Measurements from ENCODE around the gene IL20.

IL20 gene

DNA sequence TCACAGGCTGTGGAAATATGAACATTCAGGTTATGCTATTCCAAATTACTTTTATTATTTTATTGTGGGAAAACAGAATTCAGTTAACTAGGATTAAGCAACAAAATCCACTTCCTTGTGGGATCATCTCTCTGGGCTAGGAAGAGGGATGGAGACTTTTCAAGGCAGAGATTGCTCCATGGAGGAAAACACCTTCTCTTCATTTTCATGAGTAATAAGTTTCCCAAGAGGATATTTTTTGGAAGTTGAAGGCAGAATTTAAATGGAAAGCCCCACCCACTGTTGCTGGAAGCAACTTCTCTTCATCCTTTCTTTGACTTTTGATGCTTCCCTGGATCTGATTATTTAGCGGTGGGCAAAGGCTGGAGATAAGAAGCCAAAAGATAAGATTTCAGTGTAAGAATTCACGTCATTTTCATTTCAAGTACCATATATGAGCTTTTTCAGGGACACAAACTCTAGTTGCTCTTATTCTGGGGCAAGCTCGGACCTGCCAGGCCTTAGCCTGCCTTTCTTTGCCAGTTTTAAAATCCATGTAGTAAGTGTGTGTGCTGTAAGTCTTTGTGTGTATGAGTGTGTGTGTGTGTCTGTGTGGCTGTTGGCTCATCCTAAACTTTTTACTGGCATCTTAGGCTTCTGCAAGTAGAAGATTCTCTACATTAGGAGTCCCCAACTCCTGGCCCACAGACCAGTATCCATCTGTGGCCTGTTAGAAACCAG lies 20.1 kb downstream of the IL20 start:
- TF ChIP-seq POLR2AphosphoS5 (IDR thresholded peaks at IDR 0.05; ENCODE audit: low read depth, low read length): no peak
- TF ChIP-seq TAF1 (IDR thresholded peaks at IDR 0.05; ENCODE audit: borderline replicate concordance, low read depth, low read length): no peak
- no peak for TF ChIP-seq POLR2A (IDR thresholded peaks at IDR 0.05; ENCODE audit: low read depth, low read length)
- DNase-seq (ENCODE audit: insufficient read length) (no peak), FAIRE-seq (no peak)

DNA sequence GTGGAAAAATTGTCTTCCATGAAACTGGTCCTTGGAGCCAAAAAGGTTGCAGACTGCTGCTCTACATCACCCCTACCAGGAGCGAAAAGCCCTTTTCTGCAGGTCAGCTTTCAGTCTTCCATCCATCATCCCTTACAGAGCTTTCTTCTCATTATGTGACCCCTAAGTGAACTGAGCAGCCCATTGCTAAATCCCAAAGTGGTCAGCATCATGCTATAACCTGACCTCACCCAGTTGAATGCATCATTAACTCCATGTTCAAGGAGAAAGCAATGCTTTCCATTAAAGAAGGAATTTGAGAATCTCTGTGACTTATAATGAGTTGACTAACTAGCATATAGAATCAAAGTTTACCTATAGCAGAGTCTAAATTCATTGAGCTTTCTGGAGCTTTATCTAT lies 21.4 kb downstream of the IL20 start:
- FAIRE-seq (no peak), DNase-seq (ENCODE audit: insufficient read length) (no peak)
- TF ChIP-seq POLR2A (IDR thresholded peaks at IDR 0.05; ENCODE audit: low read depth, low read length) (no peak), POLR2AphosphoS5 (IDR thresholded peaks at IDR 0.05; ENCODE audit: low read depth, low read length) (no peak), TAF1 (IDR thresholded peaks at IDR 0.05; ENCODE audit: borderline replicate concordance, low read depth, low read length) (no peak)

DNA sequence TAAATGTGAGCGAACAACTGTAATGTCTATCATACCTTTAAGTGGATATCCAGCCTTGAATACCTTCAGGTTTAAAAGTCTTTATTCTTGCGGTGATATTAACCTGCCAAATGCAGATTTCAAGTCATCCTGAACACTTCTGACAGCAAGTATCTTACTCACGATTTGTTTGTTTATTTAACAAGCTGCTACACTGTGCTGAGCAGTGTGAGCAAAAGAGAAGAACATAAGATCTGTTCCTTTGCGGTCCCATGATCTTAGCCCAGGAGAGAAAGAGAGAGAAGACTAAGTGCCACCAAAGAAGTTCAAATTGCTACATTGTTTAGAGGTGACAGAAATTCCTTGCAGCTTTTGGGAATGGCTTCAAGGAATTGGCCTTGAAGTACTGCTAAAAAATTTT lies 22.3 kb downstream of the IL20 start:
- TF ChIP-seq TAF1 (IDR thresholded peaks at IDR 0.05; ENCODE audit: borderline replicate concordance, low read depth, low read length): no peak
- TF ChIP-seq POLR2A (IDR thresholded peaks at IDR 0.05; ENCODE audit: low read depth, low read length): no peak
- TF ChIP-seq POLR2AphosphoS5 (IDR thresholded peaks at IDR 0.05; ENCODE audit: low read depth, low read length): no peak
- no peak for FAIRE-seq
- DNase-seq (ENCODE audit: insufficient read length): no peak

DNA sequence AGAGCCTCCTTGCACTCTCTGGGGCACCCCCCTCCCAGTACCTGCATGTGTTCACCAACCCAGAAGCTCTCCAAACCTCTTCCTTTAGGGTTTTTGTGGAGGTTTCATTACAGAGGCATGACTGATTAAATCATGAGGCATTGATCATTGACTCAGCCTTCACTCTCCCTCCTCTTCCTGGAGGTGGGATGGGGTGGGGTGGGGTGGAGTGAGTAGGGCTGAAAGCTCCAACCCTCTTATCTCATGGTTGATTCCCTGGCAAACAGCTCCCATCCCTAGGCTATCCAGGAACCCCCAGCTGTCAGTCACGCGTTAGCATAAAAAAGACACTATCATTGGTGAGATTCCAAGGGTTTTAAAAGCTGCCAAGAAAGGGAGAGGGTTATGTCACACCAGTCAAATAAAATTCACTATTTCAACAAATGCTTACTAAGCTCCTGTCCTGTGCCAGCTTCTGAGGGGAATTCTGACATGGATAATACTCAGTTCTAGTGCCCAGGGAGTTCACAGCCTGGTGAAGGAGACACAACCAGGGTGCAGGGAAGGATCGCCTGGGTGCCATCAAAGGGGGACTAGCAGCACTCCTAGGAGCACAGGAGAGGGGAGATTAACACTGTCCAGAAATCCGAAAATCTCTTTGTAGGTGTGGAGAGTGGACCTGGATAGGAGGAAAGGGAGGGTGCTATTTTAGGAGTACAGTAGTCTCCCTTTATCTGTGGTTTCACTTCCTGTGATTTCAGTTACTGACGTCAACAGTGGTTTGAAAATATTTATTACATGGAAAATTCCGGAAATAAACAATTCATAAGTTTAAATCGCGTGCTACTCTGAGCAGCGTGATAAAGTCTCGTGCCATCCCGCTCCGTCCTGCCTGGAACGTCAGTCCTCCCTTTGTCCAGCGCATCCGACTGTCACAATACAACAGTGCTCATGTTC lies 25.0 kb downstream of the IL20 start:
- no peak for DNase-seq (ENCODE audit: insufficient read length)
- no peak for FAIRE-seq
- TF ChIP-seq POLR2AphosphoS5 (IDR thresholded peaks at IDR 0.05; ENCODE audit: low read depth, low read length) (no peak), TAF1 (IDR thresholded peaks at IDR 0.05; ENCODE audit: borderline replicate concordance, low read depth, low read length) (no peak), POLR2A (IDR thresholded peaks at IDR 0.05; ENCODE audit: low read depth, low read length) (no peak)

DNA sequence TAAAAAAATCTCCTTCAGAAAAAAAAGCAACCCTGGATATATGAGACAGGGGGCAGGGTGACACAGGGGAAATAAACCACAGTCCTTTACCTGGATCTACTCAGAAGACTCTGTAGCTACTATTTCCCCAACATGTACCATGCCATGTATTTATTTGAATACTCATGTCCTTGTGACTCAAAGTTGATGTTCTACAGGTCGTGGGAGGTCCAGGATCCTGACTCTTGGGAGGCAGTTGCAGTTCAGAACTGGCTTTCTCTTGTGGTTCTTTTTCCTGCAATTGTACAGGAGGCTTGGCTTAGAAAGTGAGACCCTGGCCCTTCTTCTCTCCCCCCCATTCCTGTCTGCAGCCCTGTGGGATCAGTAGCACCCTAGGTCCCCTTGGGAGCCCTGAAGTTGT lies 26.0 kb downstream of the IL20 start:
- TF ChIP-seq POLR2AphosphoS5 (IDR thresholded peaks at IDR 0.05; ENCODE audit: low read depth, low read length): no peak
- no peak for FAIRE-seq
- DNase-seq (ENCODE audit: insufficient read length): no peak

DNA sequence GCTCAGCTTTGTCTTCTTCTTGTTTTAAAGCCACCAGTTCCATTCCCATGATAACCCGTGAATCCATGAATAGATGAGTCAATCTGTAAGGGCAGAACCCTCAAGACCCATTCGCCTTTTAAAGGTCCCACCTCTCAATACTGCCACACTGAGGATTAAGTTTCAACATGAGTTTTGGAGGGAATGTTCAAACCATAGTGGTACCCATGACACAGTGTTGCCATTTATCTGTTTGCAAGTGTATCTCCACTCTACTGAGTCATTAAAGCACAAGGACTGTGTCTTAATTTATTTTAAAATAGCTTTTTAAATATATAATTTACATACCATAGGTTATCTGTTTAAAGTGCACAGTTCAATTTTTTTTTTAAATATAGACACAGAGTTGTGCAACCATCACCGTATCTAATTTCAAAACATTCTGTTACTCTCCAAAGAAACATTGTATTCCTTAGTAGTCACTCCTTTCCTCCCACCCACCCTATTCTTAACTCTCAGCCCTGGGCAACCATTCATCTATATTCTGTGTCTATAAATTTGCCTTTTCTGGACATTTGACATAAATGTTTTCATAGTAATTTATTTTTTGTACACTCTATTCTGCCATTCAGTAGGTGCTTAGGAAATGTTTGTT lies 27.0 kb downstream of the IL20 start:
- no peak for FAIRE-seq
- DNase-seq (ENCODE audit: insufficient read length): no peak
- TF ChIP-seq POLR2A (IDR thresholded peaks at IDR 0.05; ENCODE audit: low read depth, low read length) (no peak), POLR2AphosphoS5 (IDR thresholded peaks at IDR 0.05; ENCODE audit: low read depth, low read length) (no peak), TAF1 (IDR thresholded peaks at IDR 0.05; ENCODE audit: borderline replicate concordance, low read depth, low read length) (no peak)

DNA sequence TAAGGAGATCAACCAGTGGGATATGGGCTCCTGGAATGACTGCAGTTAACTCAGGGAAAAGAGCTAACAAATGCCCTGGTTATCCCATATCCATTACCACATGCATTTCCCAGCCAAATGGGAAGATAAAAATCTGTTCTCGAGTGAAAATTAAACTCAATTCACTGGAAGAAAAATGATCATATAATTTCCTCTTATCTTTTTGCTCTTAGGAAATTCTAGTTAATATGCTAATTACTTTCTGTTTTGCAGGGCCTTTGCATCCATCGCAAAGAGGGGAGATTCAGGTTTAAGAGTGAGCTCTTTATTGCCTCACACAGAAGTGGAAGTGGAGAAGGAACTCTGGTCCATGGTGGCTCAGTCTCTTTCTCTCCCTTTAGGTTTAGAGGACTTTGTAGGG lies 28.0 kb downstream of the IL20 start:
- TF ChIP-seq POLR2A (IDR thresholded peaks at IDR 0.05; ENCODE audit: low read depth, low read length) (no peak), POLR2AphosphoS5 (IDR thresholded peaks at IDR 0.05; ENCODE audit: low read depth, low read length) (no peak)
- DNase-seq (ENCODE audit: insufficient read length): no peak
- no peak for FAIRE-seq

DNA sequence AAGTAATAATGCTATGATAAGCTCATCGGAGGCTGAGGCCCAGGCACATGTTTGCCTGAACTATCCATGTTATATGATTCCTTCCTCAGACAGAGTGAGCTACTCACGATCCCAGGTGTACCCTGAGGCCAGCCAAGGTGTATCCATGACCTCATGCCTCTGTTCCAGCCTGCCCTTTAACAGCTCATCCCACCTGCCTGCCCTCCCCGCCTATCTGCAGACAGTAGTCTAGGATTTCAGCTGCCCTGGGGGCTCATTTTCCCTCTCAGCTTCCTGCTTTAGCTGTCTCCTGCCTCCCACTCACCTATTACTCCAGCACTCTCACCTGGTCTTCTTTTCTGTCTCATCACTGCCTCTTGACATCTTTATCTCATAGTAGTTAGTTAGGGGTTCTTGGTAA lies 29.9 kb downstream of the IL20 start:
- no peak for FAIRE-seq
- TF ChIP-seq POLR2A (IDR thresholded peaks at IDR 0.05; ENCODE audit: low read depth, low read length) (no peak), TAF1 (IDR thresholded peaks at IDR 0.05; ENCODE audit: borderline replicate concordance, low read depth, low read length) (no peak), POLR2AphosphoS5 (IDR thresholded peaks at IDR 0.05; ENCODE audit: low read depth, low read length) (no peak)
- no peak for DNase-seq (ENCODE audit: insufficient read length)

DNA sequence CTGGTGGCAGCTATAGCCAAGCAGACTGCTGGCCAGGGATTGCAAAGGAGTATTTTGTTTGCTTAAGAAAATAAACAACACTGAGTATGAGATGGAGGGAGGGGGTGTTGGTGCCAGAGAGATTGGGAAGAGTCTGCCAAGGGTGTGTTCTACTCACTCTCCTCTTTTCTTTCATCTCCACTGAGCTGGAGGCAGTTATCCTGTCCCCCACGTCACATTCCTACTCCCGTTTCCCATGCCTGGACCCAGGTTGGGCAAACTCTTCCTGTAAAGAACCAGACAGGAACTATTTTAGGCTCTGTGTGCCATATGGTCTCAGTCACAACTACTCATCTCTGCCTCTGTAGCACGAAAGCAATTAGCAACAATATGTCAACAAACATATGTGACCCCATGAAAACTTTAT lies 30.4 kb downstream of the IL20 start:
- FAIRE-seq: no peak
- TF ChIP-seq POLR2A (IDR thresholded peaks at IDR 0.05; ENCODE audit: low read depth, low read length): no peak
- TF ChIP-seq POLR2AphosphoS5 (IDR thresholded peaks at IDR 0.05; ENCODE audit: low read depth, low read length): no peak
- no peak for TF ChIP-seq TAF1 (IDR thresholded peaks at IDR 0.05; ENCODE audit: borderline replicate concordance, low read depth, low read length)
- no peak for DNase-seq (ENCODE audit: insufficient read length)

DNA sequence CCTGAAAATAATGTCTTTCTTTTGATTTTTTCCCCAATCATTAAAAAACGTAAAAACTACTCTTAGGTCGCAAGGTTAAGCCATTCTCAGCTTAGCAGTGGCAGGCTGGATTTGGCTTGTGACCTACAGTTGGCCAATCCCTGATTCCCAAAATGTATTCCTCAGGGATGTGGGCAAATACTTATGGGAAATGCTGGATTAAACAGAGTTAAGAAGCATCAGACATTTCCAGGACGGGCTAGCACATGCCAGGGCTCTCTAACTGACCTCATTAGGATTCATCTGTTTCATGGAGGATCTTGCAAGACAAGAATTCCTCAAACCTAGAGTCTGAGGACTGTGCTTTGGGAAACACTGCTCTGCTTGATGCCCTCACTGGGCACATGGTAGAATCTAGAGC lies 30.8 kb downstream of the IL20 start:
- no peak for TF ChIP-seq POLR2A (IDR thresholded peaks at IDR 0.05; ENCODE audit: low read depth, low read length)
- TF ChIP-seq TAF1 (IDR thresholded peaks at IDR 0.05; ENCODE audit: borderline replicate concordance, low read depth, low read length): no peak
- TF ChIP-seq POLR2AphosphoS5 (IDR thresholded peaks at IDR 0.05; ENCODE audit: low read depth, low read length): no peak
- no peak for DNase-seq (ENCODE audit: insufficient read length)
- FAIRE-seq: no peak

DNA sequence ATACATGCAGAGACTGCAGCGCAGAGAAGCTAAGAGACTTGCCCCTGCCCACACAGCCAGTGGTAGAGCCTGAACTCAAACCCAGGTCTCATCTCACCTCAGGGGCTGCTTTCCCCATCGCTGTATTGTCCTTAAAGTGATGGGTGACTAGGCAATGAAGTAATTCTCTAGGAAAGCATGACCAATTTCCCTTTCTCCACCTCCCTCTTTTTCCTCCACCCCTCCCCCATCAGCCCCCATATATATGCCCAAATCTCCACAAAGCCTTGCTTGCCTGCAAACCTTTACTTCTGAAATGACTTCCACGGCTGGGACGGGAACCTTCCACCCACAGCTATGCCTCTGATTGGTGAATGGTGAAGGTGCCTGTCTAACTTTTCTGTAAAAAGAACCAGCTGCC lies 31.8 kb downstream of the IL20 start, which contains the start of gene IL24:
Gene IL24, plus strand, starts transcription at position 269 of the 400 bp plus-strand sequence. CDS start 390 bp downstream, outside the sequence.
- TF ChIP-seq TAF1 (IDR thresholded peaks at IDR 0.05; ENCODE audit: borderline replicate concordance, low read depth, low read length) (no peak), POLR2A (IDR thresholded peaks at IDR 0.05; ENCODE audit: low read depth, low read length) (no peak)
- DNase-seq (ENCODE audit: insufficient read length) (no peak), FAIRE-seq (no peak)
